Measurements from ENCODE around the gene SMCO4.
"Not testable (repeated sequence)": the region's sequence is repeated elsewhere in the genome, so short reads cannot be mapped to it uniquely, and the experiment has no call there.

Gene SMCO4

DNA sequence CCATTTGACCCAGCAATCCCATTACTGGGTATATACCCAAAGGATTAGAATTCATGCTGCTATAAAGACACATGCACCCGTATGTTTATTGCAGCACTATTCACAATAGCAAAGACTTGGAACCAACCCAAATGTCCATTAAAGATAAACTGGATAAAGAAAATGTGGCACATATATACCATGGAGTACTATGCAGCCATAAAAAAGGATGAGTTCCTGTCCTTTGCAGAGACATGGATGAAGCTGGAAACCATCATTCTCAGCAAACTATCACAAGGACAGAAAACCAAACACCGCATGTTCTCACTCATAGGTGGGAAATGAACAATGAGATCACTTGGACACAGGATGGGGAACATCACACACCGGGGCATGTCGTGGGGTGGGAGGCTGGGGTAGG lies 79.5 kb downstream of the SMCO4 start:
- not testable (repeated sequence) for H3K27me3 ChIP-seq (ENCODE audit: insufficient read depth, low read length); H3K23ac ChIP-seq (ENCODE audit: low read length); H3K9me3 ChIP-seq (ENCODE audit: insufficient read depth, low read depth, low read length); H3K4me3 ChIP-seq (ENCODE audit: low read depth, low read length); H3K4ac ChIP-seq (ENCODE audit: low read depth, low read length); H3K36me3 ChIP-seq (ENCODE audit: control insufficient read depth in 1 of 2, insufficient read depth in 2 of 2, low read length in 2 of 2); H2BK12ac ChIP-seq (ENCODE audit: low read length); H3K79me1 ChIP-seq (ENCODE audit: low read length); H3K14ac ChIP-seq (ENCODE audit: low read length); H4K8ac ChIP-seq (ENCODE audit: low read depth, low read length); H2AFZ ChIP-seq (ENCODE audit: insufficient read depth, low read length, poor library complexity); H2BK120ac ChIP-seq (ENCODE audit: insufficient read depth, low read length, poor library complexity); H4K91ac ChIP-seq (ENCODE audit: low read depth, low read length); H3K79me2 ChIP-seq (ENCODE audit: control insufficient read depth, insufficient read depth, low read length, poor library complexity); H3K4me1 ChIP-seq (ENCODE audit: control insufficient read depth in 1 of 2, insufficient read depth in 2 of 2, low read length in 2 of 2); H3K27ac ChIP-seq (ENCODE audit: low read depth, low read length); H3K18ac ChIP-seq (ENCODE audit: low read length); H3K9ac ChIP-seq (ENCODE audit: low read length); H2AK5ac ChIP-seq (ENCODE audit: low read length); DNase-seq; H2BK5ac ChIP-seq (ENCODE audit: low read depth, low read length, poor library complexity); H4K12ac ChIP-seq (ENCODE audit: low read depth, low read length); H3K4me2 ChIP-seq (ENCODE audit: low read length)
- no CpG with 5 or more reads among the region's 4 CpGs for WGBS (ENCODE audit: extremely low coverage, insufficient coverage, insufficient read length)

DNA sequence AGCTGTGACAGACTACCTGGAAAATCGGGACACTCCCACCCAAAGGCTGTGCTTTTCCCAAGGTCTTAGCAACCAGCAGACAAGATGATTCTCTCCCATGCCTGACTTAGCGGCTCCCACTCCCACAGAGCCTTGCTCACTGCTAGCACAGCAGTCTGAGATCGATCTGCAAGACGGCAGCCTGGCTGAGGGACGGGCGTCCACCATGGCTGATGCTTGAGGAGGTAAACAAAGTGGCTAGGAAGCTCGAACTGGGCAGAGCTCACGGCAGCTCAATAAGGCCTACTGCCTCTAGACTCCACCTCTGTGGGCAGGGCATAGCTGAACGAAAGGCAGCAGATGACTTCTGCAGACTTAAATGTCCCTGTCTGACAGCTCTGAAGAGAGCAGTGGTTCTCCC lies 84.9 kb downstream of the SMCO4 start:
- Histone ChIP-seq H2BK12ac (ENCODE audit: low read length) (no peak overlapping the region), H4K12ac (ENCODE audit: low read depth, low read length) (no peak overlapping the region), H2AK5ac (ENCODE audit: low read length) (no peak overlapping the region), H3K4ac (ENCODE audit: low read depth, low read length) (no peak overlapping the region), H3K27me3 (ENCODE audit: insufficient read depth, low read length) (no peaks in the 10 kb centered on the region), H3K23ac (ENCODE audit: low read length) (no peak overlapping the region), H3K4me1 (ENCODE audit: control insufficient read depth in 1 of 2, insufficient read depth in 2 of 2, low read length in 2 of 2) (no peaks in the 10 kb centered on the region), H3K14ac (ENCODE audit: low read length) (no peak overlapping the region), H3K79me2 (ENCODE audit: control insufficient read depth, insufficient read depth, low read length, poor library complexity) (no peaks in the 10 kb centered on the region), H3K9me3 (ENCODE audit: insufficient read depth, low read depth, low read length) (no peaks in the 10 kb centered on the region), H3K9ac (ENCODE audit: low read length) (no peak overlapping the region), H3K79me1 (ENCODE audit: low read length) (no peaks in the 10 kb centered on the region), H4K8ac (ENCODE audit: low read depth, low read length) (no peak overlapping the region), H3K27ac (ENCODE audit: low read depth, low read length) (no peak overlapping the region), H3K18ac (ENCODE audit: low read length) (no peak overlapping the region), H3K36me3 (ENCODE audit: control insufficient read depth in 1 of 2, insufficient read depth in 2 of 2, low read length in 2 of 2) (no peaks in the 10 kb centered on the region), H3K4me3 (ENCODE audit: low read depth, low read length) (no peak overlapping the region), H3K4me2 (ENCODE audit: low read length) (no peak overlapping the region), H4K91ac (ENCODE audit: low read depth, low read length) (no peak overlapping the region), H2BK120ac (ENCODE audit: insufficient read depth, low read length, poor library complexity) (no peak overlapping the region), H2BK5ac (ENCODE audit: low read depth, low read length, poor library complexity) (no peak overlapping the region), H2AFZ (ENCODE audit: insufficient read depth, low read length, poor library complexity) (no peak overlapping the region)
- DNase-seq, result no peak
- no CpG with 5 or more reads among the region's 9 CpGs for WGBS (ENCODE audit: extremely low coverage, insufficient coverage, insufficient read length)

DNA sequence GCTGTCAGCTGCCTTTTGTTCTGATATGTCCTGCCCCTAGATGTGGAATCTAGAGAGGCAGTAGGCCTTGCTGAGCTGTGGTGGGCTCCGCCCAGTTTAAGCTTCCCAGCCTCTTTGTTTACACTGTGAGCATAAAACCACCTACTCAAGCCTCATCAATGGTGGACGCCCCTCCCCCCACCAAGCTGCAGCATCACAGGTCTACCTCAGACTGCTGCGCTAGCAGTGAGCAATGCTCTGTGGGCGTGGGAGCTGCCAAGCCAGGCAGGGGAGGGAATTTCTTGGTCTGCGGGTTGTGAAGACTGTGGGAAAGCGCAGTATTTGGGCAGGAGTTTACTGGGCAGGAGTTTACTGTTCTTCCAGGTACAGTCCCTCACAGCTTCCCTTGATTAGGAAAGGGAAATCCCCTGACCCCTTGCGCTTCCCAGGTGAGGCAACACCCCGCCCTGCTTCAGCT lies 98.5 kb downstream of the SMCO4 start:
- no peak overlapping the region for H3K4ac ChIP-seq (ENCODE audit: low read depth, low read length)
- no peak overlapping the region for H3K4me3 ChIP-seq (ENCODE audit: low read depth, low read length)
- H3K9me3 ChIP-seq (ENCODE audit: insufficient read depth, low read depth, low read length), result no peaks in the 10 kb centered on the region
- no peak overlapping the region for H2AFZ ChIP-seq (ENCODE audit: insufficient read depth, low read length, poor library complexity)
- peaks cover 0 to 4% of the 10 kb centered on the region in 2 experiments for H3K4me1 ChIP-seq (ENCODE audit: control insufficient read depth in 1 of 2, insufficient read depth in 2 of 2, low read length in 2 of 2)
- no peak overlapping the region for H3K23ac ChIP-seq (ENCODE audit: low read length)
- no peak overlapping the region for H3K9ac ChIP-seq (ENCODE audit: low read length)
- no peak overlapping the region for H4K91ac ChIP-seq (ENCODE audit: low read depth, low read length)
- no peak overlapping the region for H2BK5ac ChIP-seq (ENCODE audit: low read depth, low read length, poor library complexity)
- no peak overlapping the region for H3K27ac ChIP-seq (ENCODE audit: low read depth, low read length)
- H3K27me3 ChIP-seq (ENCODE audit: insufficient read depth, low read length), result no peaks in the 10 kb centered on the region
- H2BK12ac ChIP-seq (ENCODE audit: low read length), result no peak overlapping the region
- H2BK120ac ChIP-seq (ENCODE audit: insufficient read depth, low read length, poor library complexity), result no peak overlapping the region
- no peaks in the 10 kb centered on the region for H3K79me2 ChIP-seq (ENCODE audit: control insufficient read depth, insufficient read depth, low read length, poor library complexity)
- no peak overlapping the region for H4K12ac ChIP-seq (ENCODE audit: low read depth, low read length)
- no peak for DNase-seq
- H3K14ac ChIP-seq (ENCODE audit: low read length), result no peak overlapping the region
- H4K8ac ChIP-seq (ENCODE audit: low read depth, low read length), result no peak overlapping the region
- H3K18ac ChIP-seq (ENCODE audit: low read length), result no peak overlapping the region
- WGBS (ENCODE audit: extremely low coverage, insufficient coverage, insufficient read length), result no CpG with 5 or more reads among the region's 8 CpGs
- H3K79me1 ChIP-seq (ENCODE audit: low read length), result no peaks in the 10 kb centered on the region
- no peak overlapping the region for H3K4me2 ChIP-seq (ENCODE audit: low read length)
- no peaks in the 10 kb centered on the region for H3K36me3 ChIP-seq (ENCODE audit: control insufficient read depth in 1 of 2, insufficient read depth in 2 of 2, low read length in 2 of 2)
- H2AK5ac ChIP-seq (ENCODE audit: low read length), result no peak overlapping the region

DNA sequence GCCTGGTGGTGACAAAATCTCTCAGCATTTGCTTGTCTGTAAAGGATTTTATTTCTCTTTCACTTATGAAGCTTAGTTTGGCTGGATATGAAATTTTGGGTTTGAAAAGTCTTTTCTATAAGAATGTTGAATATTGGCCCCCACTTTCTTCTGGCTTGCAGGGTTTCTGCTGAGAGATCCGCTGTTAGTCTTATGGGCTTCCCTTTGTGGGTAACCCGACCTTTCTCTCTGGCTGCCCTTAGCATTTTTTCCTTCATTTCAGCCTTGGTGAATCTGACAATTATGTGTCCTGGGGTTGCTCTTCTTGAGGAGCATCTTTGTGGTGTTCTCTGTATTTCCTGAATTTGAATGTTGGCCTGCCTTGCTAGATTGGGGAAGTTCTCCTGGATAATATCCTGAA lies 100.0 kb downstream of the SMCO4 start:
- not testable (repeated sequence) for H4K12ac ChIP-seq (ENCODE audit: low read depth, low read length)
- WGBS (ENCODE audit: extremely low coverage, insufficient coverage, insufficient read length), result no CpG with 5 or more reads among the region's 2 CpGs

More for the DNA sequence above, 100.0 kb downstream of the SMCO4 start:
- H4K8ac ChIP-seq (ENCODE audit: low read depth, low read length); H3K4me1 ChIP-seq (ENCODE audit: control insufficient read depth in 1 of 2, insufficient read depth in 2 of 2, low read length in 2 of 2); H3K23ac ChIP-seq (ENCODE audit: low read length); H3K14ac ChIP-seq (ENCODE audit: low read length); H2BK120ac ChIP-seq (ENCODE audit: insufficient read depth, low read length, poor library complexity); DNase-seq; H2BK5ac ChIP-seq (ENCODE audit: low read depth, low read length, poor library complexity); H3K4me2 ChIP-seq (ENCODE audit: low read length); H3K4me3 ChIP-seq (ENCODE audit: low read depth, low read length); H3K4ac ChIP-seq (ENCODE audit: low read depth, low read length); H2AFZ ChIP-seq (ENCODE audit: insufficient read depth, low read length, poor library complexity); H3K27ac ChIP-seq (ENCODE audit: low read depth, low read length); H3K79me1 ChIP-seq (ENCODE audit: low read length); H3K18ac ChIP-seq (ENCODE audit: low read length); H3K9me3 ChIP-seq (ENCODE audit: insufficient read depth, low read depth, low read length); H3K36me3 ChIP-seq (ENCODE audit: control insufficient read depth in 1 of 2, insufficient read depth in 2 of 2, low read length in 2 of 2); H3K9ac ChIP-seq (ENCODE audit: low read length); H3K27me3 ChIP-seq (ENCODE audit: insufficient read depth, low read length); H3K79me2 ChIP-seq (ENCODE audit: control insufficient read depth, insufficient read depth, low read length, poor library complexity); H2BK12ac ChIP-seq (ENCODE audit: low read length); H4K91ac ChIP-seq (ENCODE audit: low read depth, low read length); H2AK5ac ChIP-seq (ENCODE audit: low read length): not testable (repeated sequence)

All from trophoblast cell (in vitro differentiated cells and primary cell).